ENCODE results near the gene DAB2IP.

The DAB2IP gene

DNA sequence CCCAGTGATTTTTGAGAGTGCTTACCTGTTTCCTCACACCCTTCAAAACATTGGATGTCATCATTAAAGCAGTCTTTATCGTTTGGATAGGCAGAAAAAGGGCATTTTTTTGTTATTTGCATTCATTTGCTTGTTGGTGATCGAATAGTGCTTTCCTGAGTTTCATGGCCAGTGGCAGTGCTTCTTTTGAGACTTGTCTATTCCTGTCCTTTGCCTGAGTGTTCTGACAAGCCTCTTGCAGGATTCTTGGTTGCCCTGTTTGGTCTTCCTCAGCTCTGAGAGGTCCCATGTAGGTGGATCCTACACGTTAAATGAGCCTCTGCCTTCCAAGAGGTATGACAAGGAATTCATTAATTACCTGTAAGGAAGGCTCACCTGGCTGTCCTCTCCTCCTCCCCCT lies 52.8 kb downstream of the DAB2IP start:
- TF ChIP-seq CTCF (IDR thresholded peaks at IDR 0.05): no peak

GRCh38 chr9:121706149-121706750 lies 54.8 kb downstream of the DAB2IP start:
- TF ChIP-seq CTCF (IDR thresholded peaks at IDR 0.05): no peak

DNA sequence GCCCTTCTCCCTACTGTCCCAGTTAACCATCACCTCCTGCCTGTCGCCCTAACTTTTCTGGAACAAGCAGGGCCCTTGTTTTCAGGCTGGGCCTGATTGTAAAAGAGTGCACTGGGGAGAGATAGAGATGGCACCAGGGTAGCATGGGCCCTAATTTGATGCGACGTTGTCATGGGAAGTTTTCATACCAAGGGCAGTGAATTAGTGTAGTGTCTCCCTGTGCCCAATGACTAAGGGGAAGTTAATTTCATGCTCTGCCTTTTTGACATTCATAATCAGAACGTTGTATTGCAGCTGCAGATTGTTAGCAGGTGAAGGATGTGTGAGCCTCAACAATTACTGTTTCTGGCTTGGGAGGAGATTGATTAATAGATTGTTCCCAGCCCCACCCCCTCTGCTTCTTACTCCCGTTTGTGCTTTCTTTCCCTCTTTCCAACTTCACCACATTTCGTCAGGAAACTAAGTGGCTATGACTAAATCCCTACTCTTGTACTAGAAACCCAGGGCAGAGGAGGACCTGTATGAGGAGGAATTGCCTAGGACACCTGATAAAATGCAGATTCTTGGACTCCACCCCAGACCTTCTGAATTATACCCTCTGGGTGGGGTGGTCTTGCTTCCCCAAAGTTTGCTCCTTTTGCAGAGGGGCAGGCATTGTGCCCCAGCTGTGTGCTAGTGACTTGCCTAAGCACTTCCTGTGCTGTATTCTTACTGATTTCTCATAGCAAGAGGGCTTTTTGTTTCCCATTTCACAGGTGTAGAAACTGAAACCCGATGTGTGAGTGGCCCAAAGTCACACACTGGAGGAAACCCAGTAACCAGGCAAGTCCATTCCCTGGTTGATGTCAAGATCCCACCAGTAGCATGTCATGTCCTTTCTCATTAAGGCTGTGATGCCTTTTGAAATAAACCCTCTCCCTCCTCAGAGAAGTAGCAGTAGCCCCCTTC lies 56.3 kb downstream of the DAB2IP start:
- no peak for TF ChIP-seq CTCF (IDR thresholded peaks at IDR 0.05)

- no peak for TF ChIP-seq CTCF (IDR thresholded peaks at IDR 0.05)
Observed at GRCh38 chr9:121708768-121709488, 57.5 kb downstream of the DAB2IP start.

- no peak for TF ChIP-seq CTCF (IDR thresholded peaks at IDR 0.05)
Observed at GRCh38 chr9:121709798-121710197, 58.4 kb downstream of the DAB2IP start.

DNA sequence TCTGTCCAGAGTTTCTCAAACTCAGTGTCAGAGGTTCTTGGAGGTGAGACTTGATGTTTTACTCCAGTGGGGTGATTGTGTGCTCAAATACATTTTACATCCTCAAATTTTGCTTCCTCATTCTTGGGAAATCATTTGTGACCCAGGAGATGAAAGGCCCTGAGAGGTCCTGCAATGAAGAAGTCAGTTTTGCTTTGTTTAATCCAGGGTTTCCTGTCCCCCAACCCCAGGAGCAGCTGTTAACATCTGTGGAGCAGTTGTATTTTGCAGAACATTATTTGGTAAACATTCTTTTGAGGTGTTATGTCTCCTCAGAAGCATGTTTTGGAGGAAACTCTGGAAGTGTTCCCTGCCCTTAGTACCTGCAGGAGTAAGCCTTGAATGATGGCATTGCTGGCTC lies 59.8 kb downstream of the DAB2IP start:
- no peak for TF ChIP-seq CTCF (IDR thresholded peaks at IDR 0.05)

DNA sequence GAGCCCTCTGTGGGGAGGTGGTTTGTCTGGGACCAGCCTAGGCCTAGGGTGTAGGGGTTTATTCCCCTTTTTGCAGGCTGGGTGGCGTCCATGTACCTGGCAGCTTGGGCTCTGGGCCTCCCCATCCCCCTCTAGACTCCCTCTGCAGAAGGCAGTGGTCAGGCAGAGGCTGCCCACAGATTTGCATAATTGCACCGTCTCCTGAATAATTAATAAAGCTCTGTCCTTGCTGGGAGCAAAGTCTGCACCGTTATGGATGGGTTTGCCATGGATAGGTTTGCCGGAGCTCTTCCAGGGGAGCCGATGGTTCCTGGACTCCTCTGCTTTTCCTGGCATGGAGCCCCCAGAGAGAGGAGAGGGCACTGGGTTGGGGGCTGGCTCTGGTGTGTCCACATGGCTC lies 60.4 kb downstream of the DAB2IP start:
- TF ChIP-seq CTCF (IDR thresholded peaks at IDR 0.05): no peak

Data from LNCAP (cell line).